B cell (primary cell): Measurements from ENCODE around the gene CFAP74. TPM values are rescaled to one million over a fixed set of nuclear protein-coding genes. Genes with fewer than 3 reads are reported as not detected.

Experiments
- ATAC-seq: fragments of 200-7000 bp; cut with Tn5 transposase; one replicate; pipeline ENCODE4 v1.10.0; 2021; ENCODE audit warnings: low read depth, mild to moderate bottlenecking, moderate number of reproducible peaks, moderate library complexity
- CTCF ChIA-PET: fragments of 350-600 bp; sonication (Branson Sonifier 250); formaldehyde crosslinking; loops from one replicate; lab custom pipeline; 2021; ENCODE audit warnings: antibody characterized with exemption, inconsistent platforms; lab: Charles Lee
- POLR2A ChIA-PET: fragments of 350-600 bp; sonication (Branson Sonifier 250); formaldehyde crosslinking; loops from one replicate; lab custom pipeline; 2021; ENCODE audit warnings: antibody characterized with exemption; lab: Charles Lee
- DNase-seq: peaks from one replicate; pipeline ENCODE4 v3.0.0; 2013
- H2AFZ ChIP-seq: 2 replicates; pipeline ENCODE4 v1.6.1; 2012; ENCODE audit warnings: mild to moderate bottlenecking, low read depth, low read length; ENCODE audit not compliant: insufficient read depth, poor library complexity, severe bottlenecking
- H3K27ac ChIP-seq, 2 donors: 1 replicate in 1 of 2; 2 replicates in 1 of 2; pipeline ENCODE4 v1.5.1; 2012 to 2013; ENCODE audit warnings: low read length in 2 of 2, mild to moderate bottlenecking in 2 of 2, moderate library complexity in 1 of 2
- H3K27me3 ChIP-seq, 4 experiments: fragments of 200-600 bp in 1 of 4; sonication (generic) in 1 of 4; replicated peaks in 1 of 4; 1 replicate in 2 of 4; 2 replicates in 2 of 4; pipeline versions ENCODE4 v1.6.1 to v1.7.0; 2013 to 2016; ENCODE audit warnings: low read length in 3 of 4, mild to moderate bottlenecking in 2 of 4, mixed read lengths in 1 of 4, moderate library complexity in 1 of 4; ENCODE audit not compliant: insufficient read depth in 4 of 4, control insufficient read depth in 3 of 4; ENCODE audit errors: control extremely low read depth in 1 of 4
- H3K36me3 ChIP-seq, 2 experiments: replicated peaks in 1 of 2; 1 replicate in 1 of 2; 2 replicates in 1 of 2; pipeline versions ENCODE4 v1.6.1 to v1.7.1; 2013; ENCODE audit warnings: low read length in 1 of 2; ENCODE audit not compliant: insufficient read depth in 2 of 2, control insufficient read depth in 1 of 2; ENCODE audit errors: control extremely low read depth in 1 of 2, extremely low read depth in 1 of 2
- H3K4me1 ChIP-seq, 2 donors: fragments of 200-600 bp in 1 of 2; sonication (generic) in 1 of 2; 1 replicate in 1 of 2; 2 replicates in 1 of 2; pipeline versions ENCODE4 v1.5.1 to v1.6.1; 2013 to 2017; ENCODE audit warnings: low read length in 2 of 2; ENCODE audit not compliant: control insufficient read depth in 2 of 2, insufficient read depth in 2 of 2
- H3K4me2 ChIP-seq: replicated peaks from 2 replicates; pipeline ENCODE3; 2012; ENCODE audit warnings: mild to moderate bottlenecking, low read depth, low read length; ENCODE audit not compliant: poor library complexity, severe bottlenecking
- H3K4me3 ChIP-seq, 5 experiments: fragments of 200-600 bp in 1 of 5; sonication (generic) in 1 of 5; 1 replicate in 3 of 5; 2 replicates in 2 of 5; pipeline versions ENCODE4 v1.5.1 to v1.7.0; 2011 to 2016; ENCODE audit warnings: low read length in 4 of 5, mild to moderate bottlenecking in 4 of 5, low read depth in 2 of 5, control low read depth in 1 of 5, moderate library complexity in 1 of 5; ENCODE audit not compliant: insufficient read depth in 1 of 5; ENCODE audit errors: control extremely low read depth in 1 of 5, extremely low read depth in 1 of 5
- H3K79me2 ChIP-seq: fragments of 200-600 bp; sonication (generic); one replicate; pipeline ENCODE4 v1.6.0; 2016; ENCODE audit warnings: low read length; ENCODE audit not compliant: control insufficient read depth, insufficient read depth
- H3K9ac ChIP-seq: fragments of 200-600 bp; sonication (generic); 2 replicates; pipeline ENCODE4 v1.6.1; 2017; ENCODE audit warnings: mild to moderate bottlenecking, low read length, moderate library complexity
- H3K9me3 ChIP-seq, 3 donors: one replicate each; pipeline versions ENCODE4 v1.6.1 to v1.7.1; 2013; ENCODE audit warnings: low read length in 2 of 3; ENCODE audit not compliant: control insufficient read depth in 2 of 3, insufficient read depth in 1 of 3; ENCODE audit errors: control extremely low read depth in 1 of 3
- H4K20me1 ChIP-seq: 2 replicates; pipeline ENCODE4 v1.6.0; 2012; ENCODE audit warnings: mild to moderate bottlenecking, low read length; ENCODE audit not compliant: insufficient read depth, control insufficient read depth, poor library complexity, severe bottlenecking
- H3K27ac Mint-ChIP-seq: one replicate; pipeline ENCODE4 v1.8.0; 2021; ENCODE audit warnings: mixed read lengths
- H3K27me3 Mint-ChIP-seq: one replicate; pipeline ENCODE4 v1.8.0; 2021; ENCODE audit warnings: mixed read lengths
- H3K4me1 Mint-ChIP-seq: one replicate; pipeline ENCODE4 v1.8.0; 2021; ENCODE audit warnings: mixed read lengths
- H3K4me3 Mint-ChIP-seq: one replicate; pipeline ENCODE4 v1.8.0; 2021; ENCODE audit warnings: mixed read lengths
- H3K9me3 Mint-ChIP-seq: one replicate; pipeline ENCODE4 v1.8.0; 2022; ENCODE audit warnings: mixed read lengths; ENCODE audit not compliant: insufficient read depth
- CTCF ChIP-seq: fragments of 200-600 bp; IDR thresholded peaks from one replicate; pipeline ENCODE4 v1.8.0; 2022; ENCODE audit warnings: antibody characterized with exemption, mild to moderate bottlenecking
- EZH2 ChIP-seq: IDR thresholded peaks from 2 replicates; pipeline ENCODE4 v1.6.1; 2012; ENCODE audit warnings: borderline replicate concordance, low read depth, mild to moderate bottlenecking, moderate library complexity, low read length; ENCODE audit not compliant: insufficient read depth, poor library complexity, severe bottlenecking
- WGBS: methylation state at CpG from one replicate; pipeline ENCODE4 v1.1.5; 2013; ENCODE audit warnings: missing lambda C conversion rate; ENCODE audit not compliant: insufficient coverage; 5-methylcytosine and 5-hydroxymethylcytosine counted together
- intact Hi-C: fragments of 100-400 bp; cut with micrococcal nuclease; formaldehyde crosslinking; loops from one replicate; pipeline ENCODE4 v1.10.0; 2022
- polyA plus RNA-seq: library from polyadenylated mRNA; depleted of rRNA; stranded (reverse); fragments of >200 nt; gene quantifications from 2 replicates; pipeline ENCODE4 v1.2.3, GENCODE V29; 2012
- total RNA-seq, 2 donors: library from RNA; stranded (reverse); fragments of 120-200 nt in 1 of 2; gene quantifications; 1 replicate in 1 of 2; 2 replicates in 1 of 2; pipeline versions ENCODE4 v1.2.3 to v1.2.4, GENCODE V29; 2013 to 2022

The CFAP74 gene
- total and polyA plus RNA-seq, 2 donors (not counting 1 experiment from before 2014, with no cell fraction given), result not detected

GRCh38 chr1:1969953-1970716 is 33.5 kb downstream of the CFAP74 start:
- Histone ChIP-seq H3K36me3 (no peaks in the 10 kb centered on the region), H4K20me1 (no peaks in the 10 kb centered on the region), H3K9ac (no peak overlapping the region), H3K4me2 (no peak overlapping the region), H3K4me1 (no peaks in the 10 kb centered on the region), H3K27ac (no peak overlapping the region), H3K9me3 (peaks cover 0 to 24% (median 0%) of the 10 kb centered on the region in 3 donors), H3K27me3 (peaks cover 0 to 3% (median 0%) of the 10 kb centered on the region in 4 experiments), H3K79me2 (no peaks in the 10 kb centered on the region), H3K4me3 (no peak overlapping the region), H2AFZ (no peak overlapping the region)
- Mint-ChIP-seq H3K4me1 (no peaks in the 10 kb centered on the region), H3K27ac (no peak overlapping the region), H3K4me3 (no peak overlapping the region), H3K9me3 (no peaks in the 10 kb centered on the region), H3K27me3 (peaks cover 8% of the 10 kb centered on the region)
- TF ChIP-seq CTCF (no peak), EZH2 (no peak)
- CTCF ChIA-PET, result no interaction called here
- no peak for ATAC-seq
- DNase-seq, result no peak
- intact Hi-C loops, result no loop called here
- POLR2A ChIA-PET, result no interaction called here
- 89% methylated on average over 29 of the region's 29 CpGs for WGBS

- 77% methylated on average over 9 of the region's 10 CpGs for WGBS
- Histone ChIP-seq H4K20me1 (no peaks in the 10 kb centered on the region), H3K79me2 (no peaks in the 10 kb centered on the region), H3K27ac (no peak overlapping the region), H3K36me3 (no peaks in the 10 kb centered on the region), H3K4me3 (no peak overlapping the region), H3K27me3 (peaks cover 0 to 3% (median 0%) of the 10 kb centered on the region in 4 experiments), H3K4me2 (no peak overlapping the region), H3K4me1 (no peaks in the 10 kb centered on the region), H2AFZ (no peak overlapping the region), H3K9me3 (peaks cover 0 to 24% (median 0%) of the 10 kb centered on the region in 3 donors), H3K9ac (no peak overlapping the region)
- Mint-ChIP-seq H3K4me1 (no peaks in the 10 kb centered on the region), H3K27ac (no peak overlapping the region), H3K27me3 (peaks cover 8% of the 10 kb centered on the region), H3K9me3 (no peaks in the 10 kb centered on the region), H3K4me3 (no peak overlapping the region)
- no peak for DNase-seq
- intact Hi-C loops, result no loop called here
- ATAC-seq, result no peak
- TF ChIP-seq EZH2 (no peak), CTCF (no peak)
- ChIA-PET POLR2A (no interaction called here), CTCF (no interaction called here)
These were observed 34.1 kb downstream of the CFAP74 start for GRCh38 chr1:1969505-1969900.
